Mononuclear cell (primary cell): Measurements from ENCODE around the gene ARCN1. TPM values are rescaled to one million over a fixed set of nuclear protein-coding genes. Genes with fewer than 3 reads are reported as not detected.

ENCODE experiments used
- H3K27me3 ChIP-seq: 2 replicates; pipeline ENCODE4 v1.6.0; 2011; ENCODE audit warnings: low read length, control low read depth; ENCODE audit not compliant: insufficient read depth
- H3K4me1 ChIP-seq: 2 replicates; pipeline ENCODE4 v1.5.1; 2011; ENCODE audit warnings: mild to moderate bottlenecking, low read length, control low read depth; ENCODE audit not compliant: insufficient read depth
- H3K4me3 ChIP-seq: 2 replicates; pipeline ENCODE4 v1.5.1; 2011; ENCODE audit warnings: mild to moderate bottlenecking, low read length, moderate library complexity
- H3K9me3 ChIP-seq: 2 replicates; pipeline ENCODE4 v1.5.1; 2011; ENCODE audit warnings: low read depth, mild to moderate bottlenecking, control low read depth, low read length
- total RNA-seq: library from RNA; depleted of rRNA; stranded (reverse); fragments of >200 nt; gene quantifications from one replicate; pipeline ENCODE4 v1.2.3, GENCODE V29; 2012

ARCN1 gene
- total RNA-seq, 1 donor, result 109 TPM

DNA sequence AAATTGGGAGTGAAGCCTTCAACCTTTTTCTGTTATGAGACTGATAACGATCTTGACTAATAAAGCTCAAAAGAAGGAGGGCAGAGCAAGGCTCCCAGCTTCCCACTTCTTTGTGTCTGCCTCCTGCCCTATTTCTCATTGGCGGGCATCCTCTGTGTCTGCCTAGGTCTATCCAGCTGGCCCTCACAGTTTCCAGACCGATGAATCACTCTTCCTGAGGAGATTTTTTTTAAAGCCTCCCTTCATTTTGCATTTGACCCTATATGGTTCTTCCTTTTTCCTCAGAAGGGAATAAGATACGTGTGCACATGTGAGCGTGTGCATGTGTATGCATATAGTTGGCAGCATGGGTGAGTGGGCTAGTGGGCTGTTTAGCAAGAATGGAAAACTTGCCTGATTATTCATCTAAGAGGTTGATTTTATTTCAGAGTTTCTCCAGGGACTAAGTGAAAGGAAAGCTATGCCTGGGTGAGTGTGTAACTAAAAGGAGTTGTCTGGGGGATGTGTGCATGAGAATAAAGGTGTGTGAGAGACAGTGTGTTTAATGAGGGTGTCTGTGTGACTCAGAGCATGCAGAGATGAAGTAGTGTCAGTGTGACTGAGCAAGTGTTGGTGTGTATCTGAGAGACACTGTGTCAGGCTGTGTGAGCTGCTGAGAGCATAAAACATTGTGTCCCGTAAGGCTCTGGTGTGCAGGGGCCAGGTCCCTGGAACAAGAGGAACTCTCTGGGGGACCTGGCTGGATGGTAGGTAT is 47.4 kb downstream of the ARCN1 start:
- Histone ChIP-seq H3K4me1 (peaks cover 10% of the 10 kb centered on the region), H3K9me3 (no peaks in the 10 kb centered on the region), H3K27me3 (peaks cover 5% of the 10 kb centered on the region), H3K4me3 (no peak overlapping the region)

DNA sequence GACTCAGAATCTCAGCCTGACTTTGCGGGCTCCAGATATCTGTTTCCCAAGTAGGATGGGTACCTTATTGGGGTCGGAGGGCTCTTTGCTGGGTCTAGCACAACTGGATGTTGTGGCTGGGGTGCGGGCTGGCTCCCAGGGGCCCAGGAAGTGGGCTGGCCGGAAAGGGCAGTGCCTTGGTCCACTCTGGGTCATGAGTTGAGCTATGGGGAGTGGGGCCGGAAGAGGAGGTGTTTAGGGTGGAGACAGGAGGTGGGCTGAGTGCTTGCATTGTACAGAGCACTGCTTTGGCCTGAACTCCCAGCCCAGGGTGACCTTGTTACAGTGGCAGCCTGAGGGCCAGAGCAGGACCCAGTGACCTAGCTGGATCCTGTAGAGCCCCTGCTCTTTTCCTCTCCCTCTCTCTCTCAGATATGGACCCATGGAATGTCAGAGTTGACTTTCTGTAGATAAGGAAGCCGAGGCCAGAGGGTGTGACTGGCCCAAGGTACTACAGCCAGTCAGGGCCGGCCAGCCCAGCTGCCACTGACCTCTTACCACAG is 48.4 kb downstream of the ARCN1 start:
- H3K4me3 ChIP-seq, result no peak overlapping the region

DNA sequence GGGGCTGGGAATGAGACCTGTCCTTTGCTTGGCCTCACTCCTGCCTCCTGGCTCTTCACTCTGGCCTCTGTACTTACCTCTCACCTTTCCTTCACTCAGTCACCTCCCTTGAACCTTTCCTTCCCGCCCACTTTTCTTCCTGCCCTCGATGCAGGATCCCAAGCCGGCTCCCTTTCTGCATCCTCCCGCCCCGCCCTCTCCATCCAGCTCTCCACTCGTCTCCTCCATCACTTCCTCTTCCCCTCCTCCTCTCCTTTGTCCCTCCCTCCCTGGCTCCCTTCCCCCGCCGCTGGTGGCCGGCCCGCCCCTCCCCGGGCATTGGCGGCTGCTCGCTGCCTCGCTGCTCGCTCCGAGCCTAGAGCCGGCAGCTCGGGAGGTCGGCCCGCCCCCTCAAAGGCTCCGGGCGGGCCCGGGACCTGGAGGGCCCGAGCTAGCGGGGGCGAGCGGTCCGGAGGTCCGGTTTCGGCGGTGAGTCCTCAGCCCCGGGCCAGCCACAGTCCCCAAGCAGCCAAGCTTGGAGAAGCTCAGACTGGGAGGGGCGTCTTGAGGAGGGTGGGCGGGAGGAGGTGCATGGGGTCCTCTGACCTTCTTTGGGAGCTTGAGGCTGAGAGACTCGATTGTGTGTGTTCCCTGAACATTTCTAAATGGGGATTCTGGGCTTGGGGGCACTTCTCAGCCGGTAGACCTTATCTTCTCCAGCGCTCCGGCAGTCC is 49.0 kb downstream of the ARCN1 start:
- H3K4me1 ChIP-seq, result peaks cover 10% of the 10 kb centered on the region
- H3K4me3 ChIP-seq, result no peak overlapping the region
- no peaks in the 10 kb centered on the region for H3K9me3 ChIP-seq
- peaks cover 5% of the 10 kb centered on the region for H3K27me3 ChIP-seq

More for the DNA sequence above, 48.4 kb downstream of the ARCN1 start:
- peaks cover 10% of the 10 kb centered on the region for H3K4me1 ChIP-seq
- no peaks in the 10 kb centered on the region for H3K9me3 ChIP-seq
- H3K27me3 ChIP-seq, result peaks cover 5% of the 10 kb centered on the region

DNA sequence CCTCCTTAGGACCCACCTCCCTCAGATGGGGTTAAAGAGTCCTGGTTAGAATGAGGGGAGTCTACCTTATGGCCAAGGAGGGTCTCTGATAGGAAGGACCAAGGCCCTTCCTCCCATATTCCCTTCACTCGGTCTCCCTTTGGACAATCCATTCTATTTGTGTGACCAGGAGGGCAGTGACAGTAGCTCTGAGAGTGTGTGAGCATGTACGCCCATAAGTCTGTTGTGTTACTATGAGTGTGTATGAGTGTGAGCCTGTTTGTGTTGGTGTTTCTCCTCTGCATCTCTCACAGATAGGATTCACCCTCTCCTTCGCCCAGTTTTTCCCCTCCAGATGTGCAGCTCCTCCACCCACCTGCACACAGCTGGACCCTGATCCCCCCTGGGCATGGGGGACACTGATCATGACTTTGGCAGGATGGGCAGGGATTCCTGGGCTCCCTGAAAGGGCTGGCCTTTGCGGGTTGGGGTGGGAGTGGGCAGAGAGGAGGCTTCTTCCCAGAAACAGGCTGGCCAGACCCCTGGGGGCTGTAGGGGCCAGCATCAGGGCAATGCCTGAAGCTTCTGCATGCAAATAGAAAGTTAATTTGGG is 49.7 kb downstream of the ARCN1 start:
- Histone ChIP-seq H3K4me3 (no peak overlapping the region), H3K27me3 (peaks cover 5% of the 10 kb centered on the region), H3K4me1 (peaks cover 10% of the 10 kb centered on the region)

DNA sequence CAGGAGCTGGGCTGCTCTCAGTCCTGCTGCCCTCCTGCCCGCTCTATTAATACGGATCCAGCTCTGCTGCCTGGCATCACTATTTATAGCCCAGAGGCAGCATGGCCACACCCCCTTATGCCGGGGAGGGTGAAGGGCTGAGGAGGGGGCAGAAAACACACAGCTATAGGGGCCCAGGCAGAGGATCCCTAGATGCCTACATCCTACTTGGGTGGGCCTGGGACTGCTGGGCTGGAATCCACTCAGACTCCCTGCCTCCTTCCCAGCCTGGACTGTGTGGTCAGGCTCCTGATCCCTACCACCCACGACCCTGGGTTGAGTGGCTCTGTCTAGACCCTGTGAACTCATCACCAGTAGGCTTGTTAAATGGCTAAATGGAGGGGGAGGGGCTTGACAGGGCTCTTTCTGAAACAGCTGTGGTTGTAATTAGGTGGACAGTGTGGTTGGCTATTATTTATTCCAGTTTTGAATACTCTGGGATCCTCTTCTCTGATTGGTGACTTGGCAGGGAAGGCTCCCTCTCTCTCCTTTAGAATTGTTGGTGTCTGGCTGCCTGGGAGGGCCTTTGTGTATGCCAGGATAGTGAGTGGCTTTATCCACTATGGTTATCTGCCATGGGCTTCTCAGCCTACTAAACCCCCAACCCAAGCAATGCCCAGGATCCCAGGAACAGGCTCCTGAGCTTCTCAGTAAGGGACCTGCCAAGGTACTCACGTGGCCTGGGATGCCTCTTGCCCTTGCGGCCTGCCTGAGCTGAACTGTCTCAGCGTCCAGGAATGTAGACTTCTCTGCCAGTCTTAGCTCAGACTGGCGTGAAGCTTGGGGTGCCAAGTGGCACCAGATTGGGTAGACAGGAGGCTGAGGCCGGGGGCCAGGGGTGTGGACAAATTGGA is 50.4 kb downstream of the ARCN1 start:
- H3K4me1 ChIP-seq, result peaks cover 10% of the 10 kb centered on the region
- H3K4me3 ChIP-seq, result no peak overlapping the region

More for the DNA sequence above, 49.7 kb downstream of the ARCN1 start:
- H3K9me3 ChIP-seq, result no peaks in the 10 kb centered on the region

DNA sequence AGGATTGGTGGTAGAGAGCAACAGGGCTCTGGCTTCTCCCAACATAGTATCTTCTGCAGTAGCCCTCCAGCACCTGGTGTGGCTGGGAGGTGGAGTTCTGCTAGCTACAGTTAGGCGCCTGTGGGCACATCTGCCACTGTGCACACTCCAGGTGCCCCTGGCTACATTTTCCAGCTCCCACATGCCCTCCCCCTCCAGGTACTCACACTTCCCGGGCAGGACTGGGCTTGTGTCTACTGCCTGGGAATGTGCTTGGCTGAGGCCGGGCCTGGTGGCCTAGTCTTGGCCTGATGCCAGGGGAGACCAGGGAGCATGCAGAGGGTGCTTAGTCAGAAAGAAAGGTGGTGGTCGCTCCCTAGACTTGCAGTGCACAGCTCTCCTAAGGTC is 51.1 kb downstream of the ARCN1 start:
- H3K4me3 ChIP-seq, result no peak overlapping the region
- H3K9me3 ChIP-seq, result no peaks in the 10 kb centered on the region
- H3K27me3 ChIP-seq, result peaks cover 5% of the 10 kb centered on the region
- H3K4me1 ChIP-seq, result peaks cover 10% of the 10 kb centered on the region

More for the DNA sequence above, 50.4 kb downstream of the ARCN1 start:
- H3K27me3 ChIP-seq, result peaks cover 5% of the 10 kb centered on the region
- H3K9me3 ChIP-seq, result no peaks in the 10 kb centered on the region

DNA sequence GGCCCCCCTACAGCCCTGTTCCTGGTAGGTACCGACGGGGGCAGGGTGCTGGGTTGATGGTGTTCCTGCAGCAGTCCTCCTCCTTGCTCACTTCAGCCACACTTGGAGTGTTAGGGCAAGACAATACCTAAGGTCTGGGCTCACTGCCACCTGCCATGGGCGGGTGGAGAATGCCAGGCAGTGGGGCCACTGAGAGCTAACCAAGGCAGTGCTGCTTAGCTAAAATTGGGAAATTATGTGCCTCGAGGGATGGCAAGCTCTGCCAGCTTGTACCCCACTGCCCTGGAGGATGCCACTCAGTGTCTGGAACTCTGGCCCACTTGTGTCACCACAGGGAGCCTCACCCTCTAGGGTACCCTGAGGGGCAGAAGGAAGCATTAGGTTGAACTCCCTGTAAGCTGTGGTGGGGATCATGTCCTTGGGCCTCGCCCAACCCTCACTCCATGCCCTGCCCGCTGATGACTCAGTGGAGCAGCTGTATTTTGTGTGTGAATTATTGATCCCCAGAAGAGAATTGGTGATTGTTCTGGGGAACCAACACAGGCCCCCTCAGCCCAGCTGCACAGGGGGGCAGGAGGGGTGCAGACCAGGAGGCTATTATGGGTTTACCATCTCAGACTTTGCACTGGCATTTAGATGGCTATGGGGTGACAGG is 53.0 kb downstream of the ARCN1 start:
- peaks cover 5% of the 10 kb centered on the region for H3K27me3 ChIP-seq
- H3K9me3 ChIP-seq, result no peaks in the 10 kb centered on the region
- no peak overlapping the region for H3K4me3 ChIP-seq
- H3K4me1 ChIP-seq, result peaks cover 10% of the 10 kb centered on the region

DNA sequence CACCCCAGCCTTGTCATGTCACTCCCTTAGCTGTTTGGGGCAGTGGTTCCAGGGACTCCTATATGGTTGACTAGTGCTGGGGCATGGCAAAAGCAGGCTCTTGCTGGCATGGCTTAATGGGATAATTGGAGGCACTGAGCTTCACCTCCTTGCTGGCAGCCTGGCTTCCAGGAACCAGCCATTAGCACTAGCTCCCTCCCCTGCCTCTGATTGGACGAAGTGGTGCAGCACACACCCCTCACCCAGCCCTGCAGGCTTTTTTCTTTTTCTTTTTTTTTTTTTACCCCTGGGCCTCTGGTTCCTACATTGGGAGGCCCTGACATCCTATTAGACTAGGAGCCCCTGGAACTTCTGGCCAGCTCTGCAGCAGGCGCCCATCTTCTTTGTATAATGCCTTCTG is 53.8 kb downstream of the ARCN1 start:
- H3K4me3 ChIP-seq, result no peak overlapping the region
- H3K4me1 ChIP-seq, result peaks cover 5% of the 10 kb centered on the region
- H3K9me3 ChIP-seq, result no peaks in the 10 kb centered on the region
- H3K27me3 ChIP-seq, result peaks cover 5% of the 10 kb centered on the region

DNA sequence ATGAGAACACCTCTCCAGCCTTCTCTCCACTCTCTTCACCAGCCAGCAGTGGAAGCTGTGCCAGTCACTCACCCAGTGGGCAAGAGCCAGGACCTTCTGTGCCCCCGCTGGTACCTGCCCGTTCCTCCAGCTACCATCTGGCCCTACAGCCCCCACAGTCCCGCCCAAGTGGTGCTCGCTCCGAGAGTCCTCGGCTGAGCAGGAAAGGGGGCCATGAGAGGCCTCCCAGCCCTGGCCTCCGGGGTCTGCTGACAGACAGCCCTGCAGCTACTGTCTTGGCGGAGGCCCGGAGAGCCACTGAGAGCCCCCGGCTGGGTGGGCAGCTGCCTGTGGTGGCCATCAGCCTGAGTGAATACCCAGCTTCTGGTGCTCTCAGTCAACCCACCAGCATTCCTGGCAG is 55.4 kb downstream of the ARCN1 start:
- Histone ChIP-seq H3K4me3 (no peak overlapping the region), H3K4me1 (no peaks in the 10 kb centered on the region), H3K9me3 (no peaks in the 10 kb centered on the region), H3K27me3 (no peaks in the 10 kb centered on the region)

DNA sequence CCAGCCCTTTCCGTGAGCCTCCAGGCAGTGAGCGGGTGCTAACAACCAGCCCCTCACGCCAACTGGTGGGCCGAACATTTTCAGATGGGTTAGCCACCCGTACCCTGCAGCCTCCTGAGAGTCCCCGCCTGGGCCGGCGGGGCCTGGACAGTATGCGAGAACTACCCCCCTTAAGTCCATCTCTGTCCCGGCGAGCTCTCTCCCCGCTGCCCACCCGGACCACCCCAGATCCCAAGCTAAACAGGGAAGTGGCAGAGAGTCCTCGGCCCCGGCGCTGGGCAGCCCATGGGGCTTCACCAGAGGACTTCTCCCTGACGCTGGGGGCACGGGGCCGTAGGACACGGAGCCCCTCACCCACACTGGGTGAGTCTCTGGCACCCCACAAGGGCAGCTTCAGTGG is 55.8 kb downstream of the ARCN1 start:
- Histone ChIP-seq H3K9me3 (no peaks in the 10 kb centered on the region), H3K27me3 (no peaks in the 10 kb centered on the region), H3K4me1 (no peaks in the 10 kb centered on the region)

DNA sequence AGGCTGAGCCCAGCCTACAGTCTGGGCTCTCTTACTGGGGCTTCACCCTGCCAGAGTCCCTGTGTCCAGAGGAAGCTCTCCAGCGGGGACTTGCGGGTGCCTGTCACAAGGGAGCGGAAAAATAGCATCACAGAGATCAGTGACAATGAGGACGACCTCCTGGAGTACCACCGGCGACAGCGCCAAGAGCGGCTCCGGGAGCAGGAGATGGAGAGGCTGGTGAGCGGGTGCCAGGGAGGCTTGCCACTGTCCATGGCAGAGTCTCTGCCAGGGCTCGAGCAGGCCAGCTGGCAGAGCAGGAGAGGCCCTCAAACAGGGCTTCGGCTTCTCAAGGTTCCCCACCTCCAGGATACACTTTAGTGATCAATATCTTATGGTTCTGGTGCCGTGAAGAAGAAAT is 56.2 kb downstream of the ARCN1 start:
- Histone ChIP-seq H3K9me3 (no peaks in the 10 kb centered on the region), H3K4me3 (no peak overlapping the region), H3K4me1 (no peaks in the 10 kb centered on the region), H3K27me3 (no peaks in the 10 kb centered on the region)

More for the DNA sequence above, 55.8 kb downstream of the ARCN1 start:
- no peak overlapping the region for H3K4me3 ChIP-seq

DNA sequence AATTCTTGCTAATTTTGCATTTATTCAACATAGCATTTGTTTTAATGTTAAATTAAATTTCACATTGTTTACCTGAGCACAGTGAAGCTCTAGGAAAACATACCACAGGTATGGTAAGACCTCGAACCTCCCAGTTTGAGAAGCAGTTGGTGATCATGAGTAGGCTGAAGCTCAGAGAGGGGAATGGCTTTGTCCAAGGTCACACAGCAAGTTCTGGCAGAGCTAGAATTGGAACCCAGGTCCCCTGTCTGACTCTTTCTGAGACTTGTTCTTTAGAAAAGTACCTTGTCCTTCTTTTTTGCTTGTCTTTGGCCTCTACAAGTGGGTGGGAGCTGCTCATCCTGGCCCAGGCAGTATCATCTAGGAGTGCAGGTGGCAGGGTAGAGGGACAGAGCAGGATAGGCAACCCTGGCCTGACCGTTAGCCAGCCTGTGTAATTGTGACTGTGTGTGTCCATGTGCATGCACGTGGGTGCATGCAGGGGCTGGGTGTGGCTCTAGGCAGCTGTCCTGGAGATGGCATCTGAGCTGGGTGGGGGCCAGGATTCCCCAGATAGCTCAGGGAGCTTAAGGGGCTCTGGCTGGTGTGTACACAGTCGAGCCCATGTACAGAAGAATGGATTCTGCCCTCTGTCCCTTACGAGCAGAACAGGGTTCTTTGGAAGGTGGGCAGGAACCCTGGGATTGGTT is 56.8 kb downstream of the ARCN1 start:
- Histone ChIP-seq H3K4me3 (no peak overlapping the region), H3K9me3 (no peaks in the 10 kb centered on the region), H3K27me3 (no peaks in the 10 kb centered on the region), H3K4me1 (no peaks in the 10 kb centered on the region)

DNA sequence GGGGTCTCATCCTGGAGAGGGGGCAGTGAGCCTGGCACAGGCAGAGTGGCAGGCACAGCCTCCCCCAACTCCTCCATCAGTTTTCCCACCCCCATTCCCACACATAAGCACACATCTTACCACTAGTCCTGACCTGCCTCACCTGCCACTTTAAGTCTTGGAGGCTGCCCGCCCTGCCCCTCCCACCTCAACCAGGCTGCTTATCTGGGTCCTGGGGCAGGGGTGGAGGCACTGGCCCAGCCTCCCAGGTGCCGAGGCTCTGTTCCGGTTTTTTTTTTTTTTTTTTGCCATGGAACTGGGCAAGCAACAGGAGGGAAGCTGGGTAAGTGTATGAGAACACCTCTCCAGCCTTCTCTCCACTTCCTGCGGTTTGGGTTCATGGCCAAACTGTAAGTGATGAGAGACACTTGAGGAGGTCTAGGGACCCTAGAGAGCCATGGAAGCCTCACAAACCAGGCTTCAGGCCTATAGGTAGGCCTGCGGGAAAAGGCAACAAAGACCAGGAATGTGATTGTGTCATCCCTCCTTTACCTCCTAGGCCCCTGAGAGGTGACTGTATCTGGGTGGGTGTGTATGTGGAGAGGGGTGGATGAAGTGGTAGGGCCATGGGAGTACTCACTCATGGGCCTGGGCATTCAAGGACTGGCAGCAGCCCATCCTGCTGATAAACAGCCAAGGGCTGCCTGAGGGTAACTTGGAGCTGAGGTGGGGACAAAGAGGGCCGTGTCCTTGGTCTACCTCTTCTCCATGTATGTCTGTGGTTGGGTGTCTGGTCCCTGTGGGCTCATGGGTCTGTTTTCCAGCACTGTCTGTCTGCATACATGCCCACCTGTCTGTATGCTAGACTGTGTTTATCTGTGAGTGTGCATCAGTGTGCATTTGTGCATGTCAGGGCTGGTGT is 57.8 kb downstream of the ARCN1 start:
- H3K27me3 ChIP-seq, result no peaks in the 10 kb centered on the region
- no peaks in the 10 kb centered on the region for H3K4me1 ChIP-seq
- no peak overlapping the region for H3K4me3 ChIP-seq
- H3K9me3 ChIP-seq, result no peaks in the 10 kb centered on the region
